LHCN-M2 (cell line): Measurements from ENCODE around the gene ZFYVE9. TPM values are rescaled to one million over a fixed set of nuclear protein-coding genes. Genes with fewer than 3 reads are reported as not detected.
"Not testable (repeated sequence)": the region's sequence is repeated elsewhere in the genome, so short reads cannot be mapped to it uniquely, and the experiment has no call there.

ENCODE experiments used
- DNase-seq: peaks from one replicate; pipeline ENCODE4 v3.0.0-alpha.2; 2012; ENCODE audit warnings: low read depth
- total RNA-seq: library from RNA; depleted of rRNA; stranded (reverse); fragments of >200 nt; gene quantifications from 2 replicates; pipeline ENCODE4 v1.2.3, GENCODE V29; 2014

ZFYVE9 gene
- total RNA-seq, 1 experiment from 2014 or later, result 23.9 TPM

DNA sequence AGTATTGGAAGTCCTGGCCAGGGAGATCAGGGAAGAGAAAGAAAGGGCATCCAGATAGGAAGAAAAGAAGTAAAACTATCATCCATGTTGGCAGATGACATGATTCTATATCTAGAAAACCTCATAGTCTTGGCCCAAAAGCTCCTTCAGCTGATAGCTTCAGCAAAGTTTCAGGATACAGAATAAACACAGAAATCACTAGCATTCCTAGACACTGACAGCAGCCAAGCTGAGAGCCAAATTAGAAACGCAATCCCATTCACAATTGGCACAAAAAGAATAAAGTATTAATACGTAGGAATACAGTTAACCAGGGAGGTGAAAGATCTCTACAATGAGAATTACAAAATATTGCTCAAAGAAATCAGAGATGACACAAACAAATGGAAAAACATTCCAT lies 44.6 kb downstream of the ZFYVE9 start:
- DNase-seq, result no peak

- no peak for DNase-seq
Observed at GRCh38 chr1:52189898-52190480, 48.1 kb downstream of the ZFYVE9 start.

DNA sequence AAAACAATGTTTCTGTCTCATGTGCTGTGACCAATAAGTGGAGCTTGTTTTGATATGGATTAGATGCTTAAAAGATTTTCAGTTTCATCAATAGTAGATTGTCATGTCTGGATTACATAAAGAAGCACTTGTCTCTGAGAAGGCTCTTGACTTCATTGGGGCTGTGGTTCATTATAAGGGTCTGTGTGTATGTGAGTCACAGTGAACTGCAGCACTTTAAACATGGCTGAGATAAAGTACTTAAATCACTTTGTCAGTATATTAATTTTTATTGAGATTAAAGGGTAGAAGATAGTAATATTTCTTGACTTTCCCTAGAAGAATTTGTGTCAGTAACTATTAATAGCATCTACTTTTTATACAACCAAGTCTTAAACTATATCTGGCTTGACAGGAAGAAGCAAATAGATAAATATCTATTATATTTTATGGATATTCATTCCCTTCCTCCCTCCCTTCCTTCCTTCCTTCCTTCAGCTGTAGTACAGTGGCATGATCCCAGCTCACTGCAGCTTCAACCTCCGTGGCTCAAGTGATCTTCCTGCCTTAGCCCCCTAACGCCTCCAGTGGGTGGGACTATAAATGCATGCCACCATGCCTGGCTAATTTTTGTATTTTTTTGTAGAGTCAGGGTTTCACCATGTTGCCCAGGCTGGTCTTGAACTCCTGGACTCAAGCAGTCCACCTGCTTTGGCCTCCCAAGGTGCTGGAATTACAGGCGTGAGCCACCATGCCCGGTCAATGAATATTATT lies 48.8 kb downstream of the ZFYVE9 start:
- DNase-seq, result no peak

- no peak for DNase-seq
Observed at GRCh38 chr1:52191395-52191965, 49.6 kb downstream of the ZFYVE9 start.

GRCh38 chr1:52192024-52192423 lies 50.1 kb downstream of the ZFYVE9 start:
- DNase-seq, result no peak

DNA sequence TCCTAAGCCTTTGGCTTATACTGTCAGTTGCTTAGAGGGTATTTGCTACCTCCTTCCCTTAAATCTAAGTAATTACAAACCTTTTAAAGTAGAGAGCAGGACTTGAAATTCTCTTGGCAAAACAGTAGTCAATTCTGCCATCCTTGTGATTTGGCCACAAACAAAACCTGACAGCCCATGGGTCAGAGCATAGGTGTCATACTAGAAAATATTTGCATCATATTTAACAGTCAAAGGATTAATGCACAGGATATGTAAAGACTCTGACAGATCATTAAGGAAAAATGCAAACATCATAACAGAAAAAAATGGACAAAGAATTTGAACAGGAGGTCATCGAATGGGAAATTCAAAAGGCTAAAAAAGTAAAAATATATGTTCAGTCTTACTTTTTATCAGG lies 50.5 kb downstream of the ZFYVE9 start:
- DNase-seq, result no peak

- DNase-seq, result no peak
Observed at GRCh38 chr1:52193985-52194384, 52.1 kb downstream of the ZFYVE9 start.

GRCh38 chr1:52195161-52195560 lies 53.3 kb downstream of the ZFYVE9 start:
- DNase-seq, result no peak

- no peak for DNase-seq
Observed at GRCh38 chr1:52203935-52204625, 62.2 kb downstream of the ZFYVE9 start.

DNA sequence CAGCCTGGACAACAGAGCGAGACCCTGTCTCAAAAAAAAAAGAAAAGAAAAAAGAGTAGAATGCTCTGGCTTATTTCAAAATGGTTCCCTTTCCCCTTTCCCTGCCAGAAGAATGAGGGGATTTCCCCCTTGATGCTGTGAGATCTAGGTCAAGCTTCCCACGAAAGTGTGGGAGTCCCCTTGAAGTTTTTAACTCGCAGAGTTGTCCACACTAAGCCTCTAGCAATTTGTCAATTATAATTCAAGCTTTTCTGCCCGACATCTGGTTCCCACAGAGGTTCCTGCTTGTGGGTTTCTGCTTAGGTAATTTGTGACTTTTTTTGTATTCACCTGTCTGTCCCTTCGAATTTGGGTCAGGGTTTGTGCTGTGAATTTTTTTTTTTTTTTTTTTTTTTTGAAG lies 62.8 kb downstream of the ZFYVE9 start:
- DNase-seq, result no peak

DNA sequence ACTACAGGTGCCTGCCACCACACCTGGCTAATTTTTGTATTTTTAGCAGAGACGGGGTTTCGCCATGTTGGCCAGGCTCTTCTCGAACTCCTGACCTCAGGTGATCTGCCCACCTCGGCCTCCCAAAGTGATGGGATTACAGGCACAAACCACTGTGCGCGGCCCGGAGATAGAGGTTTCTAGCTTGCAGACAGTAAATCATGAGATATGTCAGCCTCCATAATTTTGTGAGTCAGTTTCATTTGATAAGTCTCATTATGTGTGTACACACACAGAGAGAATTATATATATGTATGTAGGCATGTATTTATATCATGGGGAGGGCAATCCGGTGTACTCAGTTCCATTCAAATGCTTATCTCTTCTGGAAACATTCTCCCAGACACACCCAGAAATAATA lies 64.8 kb downstream of the ZFYVE9 start:
- not testable (repeated sequence) for DNase-seq

DNA sequence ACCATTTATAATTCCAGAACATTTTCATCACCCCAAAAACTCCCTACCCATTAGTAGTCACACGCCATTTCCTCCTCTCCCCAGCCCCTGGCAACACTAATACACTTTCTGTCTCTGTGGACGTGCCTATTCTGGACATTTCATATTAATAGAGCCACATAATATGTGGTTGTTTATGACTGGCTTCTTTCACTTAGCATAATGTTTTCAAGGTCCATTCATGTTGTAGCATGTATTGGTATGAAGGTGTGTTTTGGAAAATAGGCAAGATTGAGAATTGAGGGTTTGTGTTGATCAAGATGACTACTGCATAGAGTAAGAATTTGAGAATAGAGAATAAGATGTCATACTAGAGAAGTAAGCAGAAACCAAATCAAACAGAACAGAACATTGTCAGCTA lies 67.5 kb downstream of the ZFYVE9 start:
- DNase-seq, result no peak

- no peak for DNase-seq
Observed at GRCh38 chr1:52210044-52210443, 68.2 kb downstream of the ZFYVE9 start.

DNA sequence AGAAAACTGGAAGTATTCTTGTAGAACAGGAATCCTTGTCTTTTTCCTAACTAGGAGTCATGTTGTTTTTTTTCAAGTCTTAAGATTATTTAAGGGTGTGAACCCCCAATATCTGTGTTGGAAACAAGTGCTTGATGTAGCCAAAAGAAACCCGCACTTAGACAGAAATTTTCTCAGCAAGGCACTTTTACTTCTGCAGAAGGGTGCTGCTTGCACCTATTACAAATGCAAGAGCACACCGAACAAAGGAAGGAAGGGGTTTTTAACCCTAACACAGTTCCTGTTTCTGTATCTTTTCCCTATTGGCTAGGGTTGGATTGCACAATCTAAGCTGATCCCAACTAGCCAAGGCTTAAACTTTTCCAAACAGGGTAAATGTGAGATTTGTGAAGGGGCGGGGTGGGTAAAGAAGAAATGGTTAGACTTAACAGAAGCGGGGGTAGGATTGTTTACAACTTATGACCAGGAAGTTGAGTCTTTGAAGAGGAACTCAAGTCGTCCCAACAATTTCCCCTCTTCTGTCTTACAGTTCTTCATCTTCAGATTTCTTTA lies 75.1 kb downstream of the ZFYVE9 start:
- no peak for DNase-seq

DNA sequence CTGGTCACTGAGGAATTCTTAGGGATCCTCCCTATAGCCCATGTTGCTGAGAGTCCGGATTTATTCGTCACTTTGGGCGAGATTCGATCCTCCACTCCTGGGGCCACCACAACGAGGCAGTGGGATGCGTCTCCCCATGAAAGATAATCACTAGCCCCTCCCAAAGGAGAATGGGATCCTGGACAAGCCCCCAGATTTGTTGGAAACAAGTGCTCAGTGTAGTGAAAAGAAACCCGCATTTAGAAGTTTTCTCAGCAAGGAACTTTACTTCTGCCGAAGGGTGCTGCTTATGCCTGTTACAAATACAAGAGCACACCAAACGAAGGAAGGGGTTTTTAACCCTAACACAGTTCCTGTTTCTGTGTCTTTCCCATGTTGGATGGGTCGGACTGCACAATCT lies 83.3 kb downstream of the ZFYVE9 start:
- DNase-seq, result no peak

DNA sequence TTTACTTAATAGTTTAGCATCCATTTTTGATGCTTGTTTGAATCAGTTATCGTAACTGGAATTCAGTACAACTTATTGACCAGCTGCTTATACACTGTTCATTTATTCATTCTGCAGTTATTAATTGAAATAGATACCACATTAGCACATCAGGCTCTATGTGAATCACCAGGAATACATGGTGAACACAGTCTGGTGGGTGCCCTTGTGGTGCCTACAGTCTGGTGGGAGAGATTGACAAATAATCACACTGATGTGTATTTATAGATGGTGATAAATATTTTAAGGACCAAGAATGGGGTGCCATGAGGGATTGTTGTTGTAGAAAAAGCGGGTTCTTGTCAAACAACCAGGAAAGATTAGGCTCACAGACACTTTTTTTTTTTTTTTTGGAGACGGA lies 87.6 kb downstream of the ZFYVE9 start:
- DNase-seq, result no peak

- DNase-seq, result no peak
Observed at GRCh38 chr1:52233463-52233862, 91.6 kb downstream of the ZFYVE9 start.

DNA sequence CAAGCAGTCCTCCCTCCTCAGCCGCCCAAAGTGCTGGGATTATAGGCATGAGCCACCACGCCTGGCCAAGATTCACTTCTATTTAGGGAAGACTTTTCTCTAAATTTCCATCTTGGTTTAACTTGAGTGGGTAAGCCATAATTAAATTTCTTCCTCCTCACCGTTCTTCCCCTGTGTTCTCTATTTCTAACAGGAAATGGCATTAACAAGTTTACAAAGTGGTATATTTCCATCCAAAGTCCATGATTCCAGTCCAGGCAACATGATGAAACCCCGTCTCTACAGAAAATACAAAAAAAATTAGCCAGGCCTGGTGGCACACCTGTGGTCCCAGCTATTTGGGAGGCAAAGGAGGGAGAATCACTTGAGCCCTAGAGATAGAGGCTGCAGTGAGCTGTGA lies 92.1 kb downstream of the ZFYVE9 start:
- no peak for DNase-seq

DNA sequence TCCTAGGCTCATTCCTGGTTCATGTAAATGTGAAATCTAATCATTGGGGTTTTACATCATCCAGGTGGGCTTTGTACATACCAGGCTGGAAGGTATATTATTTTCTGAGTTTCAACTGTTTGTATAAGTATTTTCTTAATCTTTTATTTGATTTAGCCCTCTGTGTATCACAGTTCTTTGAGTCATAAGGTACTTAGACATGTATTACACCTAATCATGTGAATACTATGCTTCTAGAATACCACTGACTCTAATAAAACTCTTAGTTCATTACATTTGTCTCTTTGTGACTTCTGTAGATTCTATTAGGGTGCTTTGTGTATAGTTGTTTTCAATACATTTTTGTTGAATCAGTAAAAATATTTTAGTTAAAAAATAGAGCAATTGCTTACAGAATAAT lies 92.8 kb downstream of the ZFYVE9 start:
- no peak for DNase-seq

DNA sequence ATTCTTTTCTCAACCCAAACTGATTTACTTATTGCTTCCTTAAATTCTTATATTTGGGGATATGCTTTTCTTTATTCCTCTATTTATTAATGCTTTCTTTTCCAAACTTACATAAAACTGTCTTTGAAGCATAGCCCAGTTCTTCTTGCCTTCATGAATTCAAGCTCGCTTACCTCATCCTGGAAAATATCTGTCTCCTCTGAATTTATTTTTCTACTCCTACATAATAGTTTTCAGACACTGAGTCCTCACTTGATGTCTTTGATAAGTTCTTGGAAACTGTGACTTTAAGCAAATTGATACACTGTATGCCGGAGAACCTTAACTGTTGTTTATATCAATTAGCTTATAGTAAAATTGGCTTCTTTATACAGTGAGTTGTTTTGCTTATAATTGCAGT lies 93.8 kb downstream of the ZFYVE9 start:
- no peak for DNase-seq

- DNase-seq, result peak; percentile 94
Observed at GRCh38 chr1:52237430-52237829, 95.5 kb downstream of the ZFYVE9 start.

- peak; percentile 69 for DNase-seq
Observed at GRCh38 chr1:52238474-52238873, 96.6 kb downstream of the ZFYVE9 start.
